K562 (cell line): ENCODE data around the gene PHLDA3.
A peak's percentile ranks its signal among the peaks of the same experiment; 100 is the strongest.

Source experiments
- CTCF ChIP-seq, 3 experiments: IDR thresholded peaks in 2 of 3; conservative IDR thresholded peaks in 1 of 3; 2 replicates each; pipeline ENCODE4 v1.5.1; 2011 to 2012; ENCODE audit warnings: low read length in 3 of 3, mild to moderate bottlenecking in 3 of 3, control low read depth in 2 of 3, improper control_type of control experiment in 1 of 3, inconsistent platforms in 1 of 3, low read depth in 1 of 3, mixed read lengths in 1 of 3, moderate library complexity in 1 of 3; ENCODE audit not compliant: insufficient read depth in 2 of 3
- GTF2F1 ChIP-seq: IDR thresholded peaks from 2 replicates; pipeline ENCODE4 v1.6.1; 2011; ENCODE audit warnings: low read depth, low read length, improper control_type of control experiment
- SOX6 ChIP-seq: fragments of 450-650 bp; IDR thresholded peaks from 2 replicates; pipeline ENCODE4 v1.6.1; 2014; ENCODE audit warnings: mild to moderate bottlenecking
- YBX1 ChIP-seq: fragments of 450-650 bp; IDR thresholded peaks from 2 replicates; pipeline ENCODE4 v1.7.1; 2016; ENCODE audit warnings: mild to moderate bottlenecking
- ZEB2 ChIP-seq: fragments of 450-650 bp; IDR thresholded peaks from 2 replicates; pipeline ENCODE4 v1.6.1; 2016
- ZNF263 ChIP-seq: sonication (generic); formaldehyde crosslinking; IDR thresholded peaks from 2 replicates; pipeline ENCODE4 v1.8.0; 2022; ENCODE audit warnings: mild to moderate bottlenecking, missing genetic modification reagents, borderline replicate concordance
- ZNF280B ChIP-seq: fragments of 250-450 bp; sonication (Bioruptor Pico); IDR thresholded peaks from 2 replicates; pipeline ENCODE4 v1.5.1; 2021; ENCODE audit warnings: mild to moderate bottlenecking

GRCh38 chr1:201515895-201516294 lies 46.9 kb upstream of the PHLDA3 start:
- TF ChIP-seq ZNF280B (CRISPR knock-in tag) (no peak), SOX6 (no peak), CTCF (IDR thresholded peaks at IDR 0.05 in 2 of 3, conservative IDR thresholded peaks at IDR 0.05 in 1 of 3; ENCODE audit: insufficient read depth in 2 of 3, low read depth in 1 of 3, low read length in 3 of 3) (0 out of 6 replicates have a peak, but pooled peaks of 1 of the 3 experiments have one; percentile 11), GTF2F1 (no peak), ZEB2 (peak; percentile 70), ZNF263 (CRISPR knock-in tag) (no peak), YBX1 (no peak)
